PC-3 (cell line): ENCODE results near the gene SARNP. TPM values are rescaled to one million over a fixed set of nuclear protein-coding genes. Genes with fewer than 3 reads are reported as not detected.

Experiments used
- ATAC-seq: fragments of 200-7000 bp; cut with Tn5 transposase; 2 replicates; pipeline ENCODE4 v1.9.1; 2020; ENCODE audit warnings: mild to moderate bottlenecking, moderate library complexity
- BruUV-seq: library from RNA; stranded (reverse); fragments of 400-500 nt; replicated peaks from 2 replicates; lab custom pipeline; 2021; lab: Mats Ljungman, UMichigan
- CTCF ChIA-PET: fragments of 300-600 bp; sonication (Branson Sonifier 250); formaldehyde crosslinking; loops from one replicate; lab custom pipeline; 2022; ENCODE audit warnings: antibody characterized with exemption; lab: Charles Lee
- POLR2A ChIA-PET: fragments of 300-600 bp; sonication (Branson Sonifier 250); formaldehyde crosslinking; loops from one replicate; lab custom pipeline; 2022; ENCODE audit warnings: antibody characterized with exemption; ENCODE audit not compliant: unreplicated experiment; lab: Charles Lee
- DNase-seq: peaks from one replicate; pipeline ENCODE4 v3.0.0-alpha.2; 2015
- H2AFZ ChIP-seq: fragments of 300-600 bp; sonication (generic); 2 replicates; pipeline ENCODE4 v1.6.0; 2016; ENCODE audit warnings: antibody characterized with exemption, low read length
- H3F3A ChIP-seq: fragments of 300-600 bp; sonication (generic); one replicate; pipeline ENCODE4 v1.6.0; 2017; ENCODE audit warnings: antibody characterized with exemption, low read length, control low read depth, mild to moderate bottlenecking; ENCODE audit not compliant: unreplicated experiment
- H3K27ac ChIP-seq: fragments of 300-600 bp; sonication (generic); 2 replicates; pipeline ENCODE4 v1.5.1; 2016; ENCODE audit warnings: mild to moderate bottlenecking, low read length
- H3K27me3 ChIP-seq: fragments of 300-600 bp; sonication (generic); 2 replicates; pipeline ENCODE4 v1.6.1; 2016; ENCODE audit warnings: low read length, mixed read lengths
- H3K36me3 ChIP-seq: fragments of 300-600 bp; sonication (generic); 2 replicates; pipeline ENCODE4 v1.6.1; 2016; ENCODE audit warnings: low read depth, mixed run types, low read length, mixed read lengths
- H3K4me1 ChIP-seq: fragments of 300-600 bp; sonication (generic); 2 replicates; pipeline ENCODE4 v1.5.1; 2016; ENCODE audit warnings: low read length; ENCODE audit not compliant: insufficient read depth
- H3K4me2 ChIP-seq: fragments of 300-600 bp; sonication (generic); 2 replicates; pipeline ENCODE4 v1.6.0; 2016; ENCODE audit warnings: low read length
- H3K4me3 ChIP-seq: fragments of 300-600 bp; sonication (generic); 2 replicates; pipeline ENCODE4 v1.5.1; 2016; ENCODE audit warnings: mild to moderate bottlenecking, low read length, mixed read lengths
- H3K79me2 ChIP-seq: fragments of 300-600 bp; sonication (generic); 2 replicates; pipeline ENCODE4 v1.6.1; 2017; ENCODE audit warnings: low read length, mixed read lengths
- H3K9ac ChIP-seq: fragments of 300-600 bp; sonication (generic); 2 replicates; pipeline ENCODE4 v1.6.0; 2016; ENCODE audit warnings: mild to moderate bottlenecking, low read length
- H3K9me2 ChIP-seq: fragments of 300-600 bp; sonication (generic); replicated peaks from 2 replicates; pipeline ENCODE4 v1.6.1; 2016; ENCODE audit warnings: mixed run types, low read length, mixed read lengths
- H3K9me3 ChIP-seq: fragments of 300-600 bp; sonication (generic); 2 replicates; pipeline ENCODE4 v1.6.1; 2016; ENCODE audit warnings: low read length, mixed read lengths
- H4K20me1 ChIP-seq: fragments of 300-600 bp; sonication (generic); 2 replicates; pipeline ENCODE4 v1.6.1; 2016; ENCODE audit warnings: low read length, mixed read lengths
- EZH2 ChIP-seq: fragments of 300-600 bp; sonication (generic); IDR thresholded peaks from one replicate; pipeline ENCODE4 v1.6.1; 2017; ENCODE audit warnings: antibody characterized with exemption, mild to moderate bottlenecking, low read length; ENCODE audit not compliant: unreplicated experiment
- EZH2phosphoT487 ChIP-seq: fragments of 300-600 bp; sonication (generic); IDR thresholded peaks from 2 replicates; pipeline ENCODE4 v1.6.1; 2018; ENCODE audit warnings: mild to moderate bottlenecking, antibody characterized with exemption, low read length, borderline replicate concordance
- intact Hi-C: fragments of 100-400 bp; cut with micrococcal nuclease; formaldehyde crosslinking; loops from 2 replicates; pipeline ENCODE4 v1.9.0; 2023
- total RNA-seq: library from RNA; depleted of rRNA; stranded (reverse); fragments of >200 nt; gene quantifications from 2 replicates; pipeline ENCODE4 v1.2.3, GENCODE V29; 2014
- TF ChIP-seq, protein P1 (sequence below): fragments of 300-600 bp; sonication (generic); conservative IDR thresholded peaks from 2 replicates; pipeline ENCODE4 v1.5.1; 2017; ENCODE audit warnings: antibody characterized with exemption, low read depth, mild to moderate bottlenecking, low read length

Gene SARNP
- total RNA-seq, 1 experiment from 2014 or later: 103 TPM

DNA sequence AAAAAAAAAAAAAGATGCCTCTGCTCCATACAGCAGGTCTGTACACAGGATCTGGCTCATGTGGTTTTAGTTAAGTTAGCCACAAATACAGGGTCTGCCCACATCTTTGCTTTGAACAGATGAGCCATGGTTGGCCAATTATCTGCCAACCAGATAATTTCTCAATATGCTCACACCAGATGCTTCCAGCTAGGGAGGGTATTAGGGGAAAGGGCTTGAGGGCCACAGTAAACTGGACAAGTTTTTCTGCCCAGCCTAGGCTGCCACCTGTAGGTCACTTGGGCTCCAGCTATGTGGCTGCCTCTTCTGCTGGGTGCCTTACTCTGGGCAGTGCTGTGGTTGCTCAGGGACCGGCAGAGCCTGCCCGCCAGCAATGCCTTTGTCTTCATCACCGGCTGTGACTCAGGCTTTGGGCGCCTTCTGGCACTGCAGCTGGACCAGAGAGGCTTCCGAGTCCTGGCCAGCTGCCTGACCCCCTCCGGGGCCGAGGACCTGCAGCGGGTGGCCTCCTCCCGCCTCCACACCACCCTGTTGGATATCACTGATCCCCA lies 96.6 kb downstream of the SARNP start:
- no peak overlapping the region for H2AFZ ChIP-seq
- intact Hi-C loops: loop anchor here (1.0 kb wide), 2 partner anchors 40 to 61 kb away; a partner anchor contains a TSS
- H3K4me1 ChIP-seq: peaks cover 64% of the 10 kb centered on the region
- peak overlapping the region; percentile 52 for H3K27ac ChIP-seq
- no peaks in the 10 kb centered on the region for H3K9me3 ChIP-seq
- H3F3A ChIP-seq: no peaks in the 10 kb centered on the region
- no peak overlapping the region for H3K9ac ChIP-seq
- BruUV-seq: no TSS peak
- H3K36me3 ChIP-seq: peaks cover 23% of the 10 kb centered on the region
- H3K4me2 ChIP-seq: peak overlapping the region; percentile 68
- ATAC-seq (peak; percentile 81), DNase-seq (peak; percentile 98)
- POLR2A ChIA-PET: interaction anchor here (0.5 to 1.7 kb wide), 3 partner anchors 9 to 639 kb away, joined by 3 to 18 read pairs (median 3); a partner anchor contains a TSS
- CTCF ChIA-PET: interaction anchor here (1.2 to 2.9 kb wide), 4 partner anchors 9 to 39 kb away, joined by 3 to 50 read pairs (median 16); partner anchors contain the start of gene CD63
- H3K4me3 ChIP-seq: peak overlapping the region; percentile 31; the same call in 1 of the 2 replicates
- H3K9me2 ChIP-seq: no peaks in the 10 kb centered on the region
- H4K20me1 ChIP-seq: no peaks in the 10 kb centered on the region
- TF ChIP-seq EZH2: no peak
- TF ChIP-seq EZH2phosphoT487: no peak
- TF ChIP-seq, protein P1, sequence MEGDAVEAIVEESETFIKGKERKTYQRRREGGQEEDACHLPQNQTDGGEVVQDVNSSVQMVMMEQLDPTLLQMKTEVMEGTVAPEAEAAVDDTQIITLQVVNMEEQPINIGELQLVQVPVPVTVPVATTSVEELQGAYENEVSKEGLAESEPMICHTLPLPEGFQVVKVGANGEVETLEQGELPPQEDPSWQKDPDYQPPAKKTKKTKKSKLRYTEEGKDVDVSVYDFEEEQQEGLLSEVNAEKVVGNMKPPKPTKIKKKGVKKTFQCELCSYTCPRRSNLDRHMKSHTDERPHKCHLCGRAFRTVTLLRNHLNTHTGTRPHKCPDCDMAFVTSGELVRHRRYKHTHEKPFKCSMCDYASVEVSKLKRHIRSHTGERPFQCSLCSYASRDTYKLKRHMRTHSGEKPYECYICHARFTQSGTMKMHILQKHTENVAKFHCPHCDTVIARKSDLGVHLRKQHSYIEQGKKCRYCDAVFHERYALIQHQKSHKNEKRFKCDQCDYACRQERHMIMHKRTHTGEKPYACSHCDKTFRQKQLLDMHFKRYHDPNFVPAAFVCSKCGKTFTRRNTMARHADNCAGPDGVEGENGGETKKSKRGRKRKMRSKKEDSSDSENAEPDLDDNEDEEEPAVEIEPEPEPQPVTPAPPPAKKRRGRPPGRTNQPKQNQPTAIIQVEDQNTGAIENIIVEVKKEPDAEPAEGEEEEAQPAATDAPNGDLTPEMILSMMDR: peak; percentile 83
- H3K79me2 ChIP-seq: no peaks in the 10 kb centered on the region; the same call in 1 of the 2 replicates
- H3K27me3 ChIP-seq: no peaks in the 10 kb centered on the region

DNA sequence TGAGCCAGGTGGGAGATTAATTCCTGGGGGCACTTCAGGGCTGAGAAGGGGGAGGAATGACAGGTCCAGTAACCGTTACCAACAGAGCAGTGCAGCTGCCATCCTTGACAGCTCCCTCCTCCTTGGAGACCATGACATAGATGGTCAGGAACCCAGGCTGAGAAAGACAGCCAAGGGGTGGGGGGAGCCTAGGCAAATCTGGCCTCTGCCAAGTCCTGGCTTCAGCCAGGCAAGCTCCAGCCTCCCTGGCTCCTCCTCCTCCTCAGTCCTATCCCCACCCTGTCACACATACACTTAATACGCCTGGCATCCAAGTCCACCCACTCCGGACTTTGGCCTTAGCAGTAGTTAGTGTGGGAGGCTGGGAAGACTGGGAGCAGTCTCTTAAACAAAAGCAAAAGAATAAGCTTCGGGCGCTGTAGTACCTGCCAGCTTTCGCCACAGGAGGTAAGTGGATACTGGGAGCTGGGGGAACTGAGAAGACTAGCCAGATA lies 97.4 kb downstream of the SARNP start, which contains the start of gene RDH5:
Gene RDH5 (plus strand): TSS at position 323 of the 494 bp plus-strand sequence. CDS start 792 bp downstream, outside the sequence.
- Histone ChIP-seq H3K4me3 (peak within 1 kb of the TSS; percentile 31; the same call in 1 of the 2 replicates), H3K9me3 (no peaks in the 10 kb centered on the region), H3K9ac (no peak within 1 kb of the TSS), H3F3A (no peaks in the 10 kb centered on the region), H3K4me2 (peak within 1 kb of the TSS; percentile 68), H3K79me2 (no peaks in the 10 kb centered on the region), H3K27ac (peak within 1 kb of the TSS; percentile 52), H4K20me1 (no peaks in the 10 kb centered on the region), H3K9me2 (no peaks in the 10 kb centered on the region), H3K4me1 (peaks cover 72% of the 10 kb centered on the region), H3K27me3 (no peaks in the 10 kb centered on the region), H3K36me3 (peaks cover 15% of the 10 kb centered on the region), H2AFZ (no peak within 1 kb of the TSS)
- BruUV-seq: no TSS peak
- ChIA-PET CTCF (interaction anchor here (0.6 to 2.9 kb wide), 5 partner anchors 9 to 992 kb away, joined by 3 to 50 read pairs (median 7); partner anchors contain the start of gene CD63), POLR2A (interaction anchor here (0.6 to 1.7 kb wide), 3 partner anchors 9 to 39 kb away, joined by 3 to 18 read pairs (median 3); a partner anchor contains a TSS)
- ATAC-seq: peak; percentile 5
- TF ChIP-seq, protein P1: no peak
- TF ChIP-seq EZH2: no peak
- TF ChIP-seq EZH2phosphoT487: no peak
- intact Hi-C loops: no loop called here
- DNase-seq: peak; percentile 69
